T47D (cell line): ENCODE measurements around the gene CTNNA2.
A peak's percentile ranks its signal among the peaks of the same experiment; 100 is the strongest.

ENCODE experiments used
- DNase-seq, 2 experiments: peaks; one replicate each; pipeline versions ENCODE4 v3.0.0 to v3.0.0-alpha.2; 2011 to 2012; ENCODE audit warnings: low read depth in 1 of 2, low spot score in 1 of 2
- JUND ChIP-seq: IDR thresholded peaks from 2 replicates; pipeline ENCODE4 v1.6.1; 2012; ENCODE audit warnings: low read depth
- in situ Hi-C: cut with HindIII; loops from 2 replicates; pipeline ENCODE4 v1.10.0; 2016; ENCODE audit warnings: low sequenced_read_pairs, low pct_unique_long_range_greater_than_20kb

Gene CTNNA2

GRCh38 chr2:79686884-79687283 is 174.0 kb downstream of the CTNNA2 start:
- in situ Hi-C loops = no loop called here
- DNase-seq = no peak
- no peak for TF ChIP-seq JUND

GRCh38 chr2:79695248-79695647 is 182.4 kb downstream of the CTNNA2 start:
- DNase-seq = no peak
- in situ Hi-C loops = no loop called here
- no peak for TF ChIP-seq JUND

- in situ Hi-C loops = no loop called here
- DNase-seq = no peak
Observed at GRCh38 chr2:79697200-79697599, 184.3 kb downstream of the CTNNA2 start.

GRCh38 chr2:79700651-79701050 is 187.8 kb downstream of the CTNNA2 start:
- TF ChIP-seq JUND = no peak
- no peak for DNase-seq
- in situ Hi-C loops = no loop called here

More at GRCh38 chr2:79697200-79697599, 184.3 kb downstream of the CTNNA2 start:
- TF ChIP-seq JUND = no peak

DNA sequence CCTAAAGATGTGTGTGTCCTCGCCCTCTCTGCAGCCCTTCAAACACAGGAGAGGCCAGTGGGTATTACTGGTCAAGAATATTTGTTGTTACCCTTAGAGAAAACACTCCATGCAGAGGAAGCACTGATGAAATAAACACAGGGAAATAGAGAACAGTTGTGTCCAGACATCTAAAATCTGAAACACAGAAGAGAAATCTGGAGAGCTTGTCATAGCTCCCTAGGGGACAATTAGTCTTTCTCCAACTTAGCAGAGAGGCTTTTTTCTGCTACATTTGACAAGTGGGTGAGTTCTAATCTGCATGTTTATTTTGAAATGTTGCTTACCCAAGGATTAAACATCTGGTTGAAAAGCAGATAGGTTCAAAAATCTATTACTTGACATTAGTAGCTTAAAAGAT is 190.1 kb downstream of the CTNNA2 start:
- no peak for TF ChIP-seq JUND
- no peak for DNase-seq
- in situ Hi-C loops = no loop called here

DNA sequence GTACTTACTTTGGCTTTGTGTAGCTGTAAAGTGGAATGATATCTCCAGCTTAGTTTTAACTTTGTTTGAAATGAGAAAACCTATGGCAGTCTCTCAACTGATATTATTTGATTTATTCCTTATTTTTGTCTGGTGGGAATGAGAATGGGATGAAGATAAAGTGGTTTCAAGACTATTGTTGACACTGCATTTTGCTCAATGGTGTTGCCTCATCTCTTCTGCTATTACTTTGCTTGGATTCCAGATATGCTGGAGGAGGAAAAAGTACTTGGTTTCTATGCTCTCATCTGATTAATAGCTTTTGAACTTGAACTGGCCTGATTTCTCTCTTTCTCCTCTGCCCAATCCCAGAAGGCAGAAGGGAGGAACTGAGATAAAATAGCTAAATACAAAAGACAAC is 198.2 kb downstream of the CTNNA2 start:
- in situ Hi-C loops = no loop called here
- no peak for DNase-seq

DNA sequence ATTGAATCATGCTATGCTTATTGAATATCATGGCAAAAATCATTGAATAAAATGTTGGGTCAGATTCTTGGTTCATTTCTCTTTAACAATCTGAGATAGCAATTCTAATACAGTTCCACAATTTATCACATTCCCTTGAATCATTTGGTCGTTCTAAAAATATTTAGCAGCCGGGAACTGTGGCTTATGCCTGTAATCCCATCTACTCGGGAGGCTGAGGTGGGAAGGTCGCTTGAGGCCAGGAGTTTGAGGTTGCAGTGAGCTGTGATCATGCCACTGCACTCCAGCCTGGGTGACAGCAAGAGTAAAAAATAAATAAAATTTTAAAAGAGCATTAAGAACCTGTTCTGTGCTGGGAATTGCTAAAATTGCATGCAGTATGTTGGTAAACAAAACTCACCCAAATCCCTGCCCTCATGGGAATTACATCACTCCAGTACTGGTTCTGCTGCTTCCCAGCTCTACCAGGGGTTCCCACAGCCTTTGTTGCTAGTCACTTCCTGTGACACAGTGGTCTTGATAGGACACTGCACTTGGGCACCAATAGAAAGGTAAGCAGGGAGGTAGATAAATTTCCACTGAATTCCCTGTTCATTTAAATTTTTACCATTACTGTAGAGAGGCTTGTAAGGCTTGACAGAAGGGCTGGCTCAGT is 200.4 kb downstream of the CTNNA2 start:
- in situ Hi-C loops = no loop called here
- no peak for TF ChIP-seq JUND

More for the DNA sequence above, 198.2 kb downstream of the CTNNA2 start:
- TF ChIP-seq JUND = no peak

GRCh38 chr2:79714283-79714682 is 201.4 kb downstream of the CTNNA2 start:
- DNase-seq = no peak
- in situ Hi-C loops = no loop called here
- TF ChIP-seq JUND = no peak

More for the DNA sequence above, 200.4 kb downstream of the CTNNA2 start:
- no peak for DNase-seq

GRCh38 chr2:79715338-79715737 is 202.5 kb downstream of the CTNNA2 start:
- TF ChIP-seq JUND = no peak
- no peak for DNase-seq
- in situ Hi-C loops = no loop called here

DNA sequence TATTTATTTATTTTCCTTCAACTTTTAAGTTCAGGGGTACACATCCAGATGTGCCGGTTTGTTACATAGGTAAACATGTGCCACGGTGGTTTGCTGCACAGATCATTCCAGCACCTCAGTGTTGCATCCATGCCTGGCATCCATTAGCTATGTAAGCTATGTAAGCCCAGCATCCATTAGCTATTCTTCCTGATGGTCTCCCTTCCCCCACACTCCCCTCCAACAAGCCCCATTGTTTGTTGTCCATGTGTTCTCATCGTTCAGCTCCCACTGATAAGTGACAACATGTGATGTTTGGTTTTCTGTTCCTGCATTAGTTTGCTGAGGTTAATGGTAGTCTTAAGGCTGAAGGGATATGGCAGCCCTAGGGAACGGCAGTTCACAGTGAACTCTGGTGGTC is 203.4 kb downstream of the CTNNA2 start:
- in situ Hi-C loops = no loop called here
- no peak for TF ChIP-seq JUND
- DNase-seq = no peak

- DNase-seq = peak in 1 of 2 experiments; percentile 23
- in situ Hi-C loops = no loop called here
- TF ChIP-seq JUND = no peak
Observed at GRCh38 chr2:79717364-79718007, 204.6 kb downstream of the CTNNA2 start.

- no peak for TF ChIP-seq JUND
- DNase-seq = no peak
- in situ Hi-C loops = no loop called here
Observed at GRCh38 chr2:79721061-79721460, 208.2 kb downstream of the CTNNA2 start.

DNA sequence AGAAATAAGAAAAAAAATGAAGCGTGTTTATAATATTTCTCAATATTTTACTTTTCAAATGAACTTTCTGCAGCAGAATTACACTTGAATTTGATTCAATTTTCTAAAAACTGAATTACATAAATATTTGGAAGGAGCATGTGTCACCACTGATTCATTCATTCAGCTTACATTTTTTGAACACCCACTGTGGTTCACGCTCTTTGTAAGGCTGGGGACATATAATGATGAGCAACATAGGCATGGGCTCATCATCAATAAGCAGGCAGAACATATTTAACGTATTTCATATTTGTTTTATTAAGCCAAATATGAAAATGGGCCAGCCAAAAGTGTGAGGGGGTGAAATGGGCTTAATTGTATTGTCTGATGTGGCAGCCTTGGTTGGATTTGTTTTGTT is 209.1 kb downstream of the CTNNA2 start:
- in situ Hi-C loops = no loop called here
- no peak for DNase-seq
- TF ChIP-seq JUND = no peak
